Mucosa of descending colon (tissue), 3 donors: ENCODE measurements around the gene RABGEF1. TPM values are rescaled to one million over a fixed set of nuclear protein-coding genes. Genes with fewer than 3 reads are reported as not detected.
"Not testable (repeated sequence)": the region's sequence is repeated elsewhere in the genome, so short reads cannot be mapped to it uniquely, and the experiment has no call there.

Experiments
- ATAC-seq: fragments of 200-7000 bp; cut with Tn5 transposase; one replicate; pipeline ENCODE4 v1.9.1; 2020; ENCODE audit warnings: mild to moderate bottlenecking, moderate library complexity
- DNase-seq, 3 donors: peaks; one replicate each; pipeline ENCODE4 v3.0.0-alpha.2; 2020
- H3K36me3 ChIP-seq: fragments of 200-600 bp; one replicate; pipeline ENCODE4 v1.8.0; 2021; ENCODE audit warnings: low read depth, mild to moderate bottlenecking
- H3K4me1 ChIP-seq: fragments of 200-600 bp; one replicate; pipeline ENCODE4 v1.8.0; 2021; ENCODE audit warnings: low read depth, mild to moderate bottlenecking
- H3K4me3 ChIP-seq: fragments of 200-600 bp; one replicate; pipeline ENCODE4 v1.8.0; 2021; ENCODE audit warnings: mild to moderate bottlenecking
- H3K9me3 ChIP-seq: fragments of 200-600 bp; one replicate; pipeline ENCODE4 v1.8.0; 2021; ENCODE audit warnings: mild to moderate bottlenecking
- CTCF ChIP-seq: fragments of 200-600 bp; IDR thresholded peaks from one replicate; pipeline ENCODE4 v1.8.0; 2022; ENCODE audit warnings: antibody characterized with exemption, mild to moderate bottlenecking
- intact Hi-C, 2 donors: fragments of 100-400 bp; cut with DNase I in 1 of 2; cut with micrococcal nuclease in 1 of 2; formaldehyde crosslinking; loops; one replicate each; pipeline versions ENCODE4 v1.11.0 to v1.11.1; 2022; cut with DNase I, micrococcal nuclease
- total RNA-seq, 3 donors: library from RNA; stranded (reverse); fragmentation: NEBNext Ultra II Directional in 2 of 3; extraction: Animal tissue kit (Norgen Biotek cat#: 25700) in 2 of 3; gene quantifications; one replicate each; pipeline versions ENCODE4 v1.2.1 to v1.2.4, GENCODE V29; 2021 to 2023
- donor health status: DM: no; HTN: no; CAD: no; lungs with moderate emphysema.
- donor health status: DM: no; HTN: no; CAD: no.
- donor health status: DM: no; HTN: yes; CAD: no.

Gene RABGEF1
- total RNA-seq, 3 donors from 2014 or later = 25.0 to 31.7 (median 26.9) TPM

- ATAC-seq (no peak), DNase-seq (no peak)
- Histone ChIP-seq H3K4me3 (no peak overlapping the region), H3K9me3 (peaks cover 8% of the 10 kb centered on the region), H3K4me1 (peaks cover 18% of the 10 kb centered on the region), H3K36me3 (no peaks in the 10 kb centered on the region)
- TF ChIP-seq CTCF = no peak
- intact Hi-C loops = no loop called here
Observed at GRCh38 chr7:66736892-66737291, 3.6 kb upstream of the RABGEF1 start.

GRCh38 chr7:66737667-66738066 is 2.9 kb upstream of the RABGEF1 start:
- TF ChIP-seq CTCF = no peak
- DNase-seq = no peak
- H3K9me3 ChIP-seq = peaks cover 8% of the 10 kb centered on the region
- intact Hi-C loops = no loop called here
- no peak overlapping the region for H3K4me3 ChIP-seq
- ATAC-seq = no peak
- no peaks in the 10 kb centered on the region for H3K36me3 ChIP-seq
- peaks cover 19% of the 10 kb centered on the region for H3K4me1 ChIP-seq

GRCh38 chr7:66739477-66739876 is 1.1 kb upstream of the RABGEF1 start:
- intact Hi-C loops = no loop called here
- Histone ChIP-seq H3K4me3 (peak overlapping the region; percentile 99), H3K36me3 (no peaks in the 10 kb centered on the region), H3K9me3 (peaks cover 8% of the 10 kb centered on the region), H3K4me1 (peaks cover 19% of the 10 kb centered on the region)
- ATAC-seq (no peak), DNase-seq (no peak)
- TF ChIP-seq CTCF = no peak

GRCh38 chr7:66739953-66740301 is 606 bp upstream of the RABGEF1 start:
- peaks cover 15% of the 10 kb centered on the region for H3K4me1 ChIP-seq
- ATAC-seq (no peak), DNase-seq (peak in 1 of 3 donors; percentile 56)
- peaks cover 8% of the 10 kb centered on the region for H3K9me3 ChIP-seq
- no peaks in the 10 kb centered on the region for H3K36me3 ChIP-seq
- peak overlapping the region; percentile 99 for H3K4me3 ChIP-seq
- TF ChIP-seq CTCF = no peak
- intact Hi-C loops = no loop called here

- intact Hi-C loops, H3K9me3 ChIP-seq, H3K36me3 ChIP-seq: not testable (repeated sequence)
- ATAC-seq (peak; percentile 50), DNase-seq (peak; percentile 49 to 76 (median 75))
- Histone ChIP-seq H3K4me1 (peaks cover 12% of the 10 kb centered on the region), H3K4me3 (peak overlapping the region; percentile 99)
Observed at GRCh38 chr7:66740980-66741709, 612 bp downstream of the RABGEF1 start.

GRCh38 chr7:66741710-66742049 is 1.1 kb downstream of the RABGEF1 start:
- TF ChIP-seq CTCF = no peak
- Histone ChIP-seq H3K9me3 (no peaks in the 10 kb centered on the region), H3K36me3 (no peaks in the 10 kb centered on the region), H3K4me1 (peaks cover 12% of the 10 kb centered on the region), H3K4me3 (peak overlapping the region; percentile 99)
- peak in 1 of 3 donors; percentile 37 for DNase-seq
- ATAC-seq = no peak
- intact Hi-C loops = no loop called here

- H3K36me3 ChIP-seq, H3K9me3 ChIP-seq, intact Hi-C loops, H3K4me3 ChIP-seq, ATAC-seq, DNase-seq: not testable (repeated sequence)
- peaks cover 12% of the 10 kb centered on the region for H3K4me1 ChIP-seq
Observed at GRCh38 chr7:66742298-66742697, 1.8 kb downstream of the RABGEF1 start.
